NCI-H2107 (cell line): ENCODE measurements around the gene OPN1MW2.
"Not testable (repeated sequence)": the region's sequence is repeated elsewhere in the genome, so short reads cannot be mapped to it uniquely, and the experiment has no call there.

ENCODE experiments used
- DNase-seq: peaks from one replicate; lab custom pipeline; 2025; lab: John Stamatoyannopoulos, UW

Gene OPN1MW2

GRCh38 chrX:154219456-154219855, at the start of gene OPN1MW2:
Gene OPN1MW2 (plus strand): TSS chrX:154219756. CDS start chrX:154219816, 60 bp downstream.
- DNase-seq, result not testable (repeated sequence)

- not testable (repeated sequence) for DNase-seq
These were observed 47.0 kb upstream of the OPN1MW2 start for GRCh38 chrX:154172535-154172943.

GRCh38 chrX:154174356-154174755, 45.2 kb upstream of the OPN1MW2 start:
- not testable (repeated sequence) for DNase-seq

DNA sequence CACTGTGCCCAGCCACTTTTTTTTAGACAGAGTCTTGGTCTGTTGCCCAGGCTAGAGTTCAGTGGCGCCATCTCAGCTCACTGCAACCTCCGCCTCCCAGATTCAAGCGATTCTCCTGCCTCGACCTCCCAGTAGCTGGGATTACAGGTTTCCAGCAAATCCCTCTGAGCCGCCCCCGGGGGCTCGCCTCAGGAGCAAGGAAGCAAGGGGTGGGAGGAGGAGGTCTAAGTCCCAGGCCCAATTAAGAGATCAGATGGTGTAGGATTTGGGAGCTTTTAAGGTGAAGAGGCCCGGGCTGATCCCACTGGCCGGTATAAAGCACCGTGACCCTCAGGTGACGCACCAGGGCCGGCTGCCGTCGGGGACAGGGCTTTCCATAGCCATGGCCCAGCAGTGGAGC, 37.3 kb upstream of the OPN1MW2 start, which contains the start of gene OPN1MW:
Gene OPN1MW (plus strand): TSS at position 301 of the 400 bp plus-strand sequence. CDS start 82 bp downstream, at position 383.
- DNase-seq, result not testable (repeated sequence)

DNA sequence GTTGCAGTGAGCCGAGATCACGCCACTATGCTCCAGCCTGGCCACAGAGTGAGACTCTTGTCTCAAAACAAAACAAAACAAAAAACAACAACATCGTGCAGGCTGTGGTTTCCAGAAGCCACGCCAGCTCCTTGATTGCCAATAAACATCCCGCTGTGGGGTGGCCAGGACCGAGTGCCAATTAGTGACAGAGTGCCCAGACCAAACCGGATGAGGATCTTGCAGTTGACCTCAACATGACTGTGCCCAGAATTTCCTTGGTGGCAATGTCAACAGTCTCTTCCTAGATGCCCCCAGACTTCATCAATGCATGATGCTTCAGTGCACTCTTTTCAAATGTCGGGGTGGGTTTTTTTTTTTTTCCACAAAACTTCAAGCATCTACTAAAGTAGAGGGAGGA, 35.8 kb upstream of the OPN1MW2 start:
- not testable (repeated sequence) for DNase-seq

GRCh38 chrX:154192846-154193245, 26.7 kb upstream of the OPN1MW2 start:
- DNase-seq, result not testable (repeated sequence)

- not testable (repeated sequence) for DNase-seq
These were observed 25.2 kb upstream of the OPN1MW2 start for GRCh38 chrX:154194316-154194715.

GRCh38 chrX:154196466-154196865, 23.1 kb upstream of the OPN1MW2 start:
- DNase-seq, result not testable (repeated sequence)

DNA sequence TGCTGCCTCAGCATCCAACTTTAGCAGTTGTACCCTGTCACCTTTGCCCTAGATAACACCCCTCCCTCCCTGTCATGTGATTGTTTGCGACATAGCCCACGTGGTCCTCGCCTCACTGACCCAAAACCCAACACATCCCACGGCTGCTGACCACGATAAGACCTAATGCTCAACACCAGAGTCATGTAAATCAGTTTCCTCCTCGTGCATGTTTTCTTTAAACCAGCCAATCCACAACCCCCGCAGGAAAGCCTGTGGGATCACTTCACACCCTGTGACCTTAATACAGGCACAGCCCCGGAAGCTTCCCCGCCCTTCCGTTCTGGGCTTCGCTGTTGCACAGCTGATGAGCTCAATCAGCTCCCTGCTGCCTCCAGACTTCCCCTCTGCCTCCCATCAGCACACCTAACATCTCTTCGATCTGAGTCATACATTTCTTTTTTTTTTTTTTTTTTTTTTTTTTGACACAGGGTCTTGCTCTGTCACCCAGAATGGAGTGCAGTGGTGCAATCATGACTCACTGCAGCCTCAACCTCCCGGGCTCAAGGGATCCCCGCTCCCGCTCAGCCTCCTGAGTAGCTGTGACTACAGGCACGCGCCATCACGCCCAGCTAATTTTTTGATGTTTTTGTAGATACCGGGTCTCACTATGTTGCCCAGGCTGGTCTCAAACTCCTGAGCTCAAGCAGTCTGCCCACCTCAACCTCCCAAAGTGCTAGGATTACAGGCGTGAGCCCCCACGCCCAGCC, 9.7 kb upstream of the OPN1MW2 start:
- DNase-seq, result not testable (repeated sequence)

GRCh38 chrX:154211057-154211456, 8.5 kb upstream of the OPN1MW2 start:
- not testable (repeated sequence) for DNase-seq

- not testable (repeated sequence) for DNase-seq
These were observed 8.1 kb upstream of the OPN1MW2 start for GRCh38 chrX:154211499-154211898.

DNA sequence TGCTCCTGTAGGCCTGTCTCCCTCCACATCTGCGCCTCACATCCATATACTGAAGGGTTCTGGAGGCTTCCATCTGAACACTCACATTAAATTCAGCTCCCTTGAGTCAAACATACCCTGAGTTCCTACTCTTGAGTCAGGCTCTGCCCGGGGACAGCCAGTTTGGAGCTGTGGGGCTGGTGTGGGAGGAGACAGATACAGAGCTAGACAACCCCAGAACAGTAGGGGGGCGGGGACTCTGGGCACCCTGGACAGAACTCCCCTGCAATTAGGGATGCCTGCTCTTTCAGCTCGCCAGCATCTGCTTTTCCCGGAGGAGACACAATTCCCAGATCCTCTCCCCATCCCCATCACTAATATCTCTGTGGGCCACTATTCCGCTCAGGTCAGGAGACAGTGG, 5.7 kb downstream of the OPN1MW2 start:
- not testable (repeated sequence) for DNase-seq

DNA sequence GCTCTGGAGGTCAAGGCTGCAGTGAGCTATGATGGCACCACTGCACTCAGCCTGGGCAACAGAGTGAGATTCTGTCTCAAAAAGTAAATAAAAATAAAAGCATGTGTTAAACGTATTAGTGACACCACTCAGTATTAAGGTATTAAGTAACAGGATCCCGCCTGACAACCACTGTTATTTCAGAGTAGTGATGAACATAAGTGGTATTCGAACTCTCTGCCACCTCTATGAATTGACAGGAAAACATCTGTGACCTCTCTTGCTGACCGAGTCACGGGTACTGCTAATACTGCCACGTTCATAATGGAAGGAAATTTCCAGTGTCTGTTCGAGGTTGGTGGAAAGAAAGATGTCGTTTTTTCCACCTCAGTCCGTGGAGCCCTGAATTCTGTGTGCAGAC, 7.2 kb downstream of the OPN1MW2 start:
- DNase-seq, result not testable (repeated sequence)

DNA sequence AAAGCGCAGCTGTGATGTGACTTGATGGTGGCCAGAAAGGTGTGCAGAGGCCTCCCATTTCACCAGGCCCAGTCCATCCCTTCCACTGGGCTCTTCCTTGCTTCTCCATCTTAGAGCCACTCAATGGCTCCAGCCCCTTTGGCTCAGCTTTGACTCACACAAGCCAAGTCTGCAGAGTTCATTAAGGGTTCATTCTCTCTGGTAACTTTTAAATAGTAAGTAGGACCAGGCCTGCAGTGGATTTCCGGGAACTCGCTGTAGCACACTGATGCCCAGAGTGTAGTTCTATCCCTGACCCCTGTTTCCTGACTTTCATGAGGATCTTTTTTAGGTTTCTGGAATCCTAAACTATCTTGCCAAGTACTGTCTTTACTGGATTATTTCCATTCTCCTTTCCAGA, 11.9 kb downstream of the OPN1MW2 start:
- not testable (repeated sequence) for DNase-seq

- DNase-seq, result not testable (repeated sequence)
These were observed 14.1 kb downstream of the OPN1MW2 start for GRCh38 chrX:154233620-154234019.

DNA sequence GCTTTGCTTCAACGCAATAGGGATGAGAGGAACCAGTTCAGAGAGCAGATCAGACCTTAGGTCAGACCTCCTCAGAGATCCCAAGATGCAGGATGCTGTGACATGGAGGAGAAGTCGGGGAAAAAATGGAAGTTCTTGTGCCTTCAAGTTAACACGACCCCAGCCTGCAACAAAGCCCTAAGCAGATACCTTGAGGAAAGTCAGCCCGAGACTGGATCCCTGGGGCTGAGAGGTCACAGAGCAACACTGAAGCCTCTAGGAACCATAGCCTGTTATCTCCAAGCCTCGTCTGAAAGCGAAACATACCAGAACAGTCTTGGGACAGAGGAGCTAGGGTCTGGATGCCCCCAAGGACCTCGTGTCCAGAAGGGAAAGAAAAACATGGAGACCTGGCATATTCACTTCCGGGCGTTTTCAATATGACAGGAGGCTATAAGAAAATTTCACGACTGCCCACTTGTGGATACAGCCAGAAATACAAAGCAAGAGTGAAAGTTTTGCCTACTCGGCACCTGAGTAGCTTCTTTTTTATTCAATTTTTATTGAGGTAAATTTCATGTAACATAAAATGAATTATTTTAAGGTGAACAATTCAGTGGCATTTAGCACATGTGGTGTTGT, 19.5 kb downstream of the OPN1MW2 start:
- DNase-seq, result not testable (repeated sequence)

DNA sequence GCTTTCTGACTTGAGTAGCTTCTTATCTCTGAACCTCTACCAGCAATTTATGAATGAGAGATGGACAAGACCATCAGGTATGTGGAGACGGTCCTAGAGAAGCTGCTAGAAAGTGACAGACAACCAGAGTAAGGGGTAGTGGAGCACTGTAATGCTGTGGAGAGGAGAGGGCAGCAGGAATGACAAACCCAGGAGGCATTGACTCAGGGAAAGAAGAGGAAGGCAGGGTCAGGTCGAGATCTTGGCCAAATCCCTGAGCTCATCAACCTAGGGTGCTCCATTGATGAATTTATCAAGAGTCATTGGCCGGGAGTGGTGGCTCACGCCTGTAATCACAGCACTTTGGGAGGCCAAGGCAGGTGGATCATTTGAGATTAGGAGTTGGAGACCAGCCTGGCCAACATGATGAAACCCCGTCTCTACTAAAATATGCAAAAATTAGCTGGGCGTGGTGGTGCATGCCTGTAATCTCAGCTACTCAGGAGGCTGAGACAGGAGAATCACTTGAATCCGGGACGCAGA, 20.5 kb downstream of the OPN1MW2 start:
- DNase-seq, result not testable (repeated sequence)

- DNase-seq, result not testable (repeated sequence)
These were observed 28.0 kb downstream of the OPN1MW2 start for GRCh38 chrX:154247377-154248045.

- not testable (repeated sequence) for DNase-seq
These were observed 28.5 kb downstream of the OPN1MW2 start for GRCh38 chrX:154248076-154248475.

GRCh38 chrX:154257282-154257681, 37.7 kb downstream of the OPN1MW2 start, which contains the start of gene OPN1MW3:
Gene OPN1MW3 (plus strand): TSS chrX:154257582. CDS start chrX:154257620, 38 bp downstream.
- DNase-seq, result not testable (repeated sequence)

GRCh38 chrX:154258711-154259110, 39.2 kb downstream of the OPN1MW2 start:
- not testable (repeated sequence) for DNase-seq

DNA sequence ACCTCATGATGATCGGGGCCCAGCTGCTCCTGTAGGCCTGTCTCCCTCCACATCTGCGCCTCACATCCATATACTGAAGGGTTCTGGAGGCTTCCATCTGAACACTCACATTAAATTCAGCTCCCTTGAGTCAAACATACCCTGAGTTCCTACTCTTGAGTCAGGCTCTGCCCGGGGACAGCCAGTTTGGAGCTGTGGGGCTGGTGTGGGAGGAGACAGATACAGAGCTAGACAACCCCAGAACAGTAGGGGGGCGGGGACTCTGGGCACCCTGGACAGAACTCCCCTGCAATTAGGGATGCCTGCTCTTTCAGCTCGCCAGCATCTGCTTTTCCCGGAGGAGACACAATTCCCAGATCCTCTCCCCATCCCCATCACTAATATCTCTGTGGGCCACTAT, 43.5 kb downstream of the OPN1MW2 start:
- not testable (repeated sequence) for DNase-seq
